Activated effector memory CD4-positive, alpha-beta T cell treated with anti-CD3 and anti-CD28 coated beads, Interleukin-2, amount 50 U/mL, for 16 hours (primary cell): ENCODE measurements around the gene SH3BP4.

Experiments
- DNase-seq: peaks from one replicate; pipeline ENCODE4 v3.0.0-alpha.2; 2020

The SH3BP4 gene

DNA sequence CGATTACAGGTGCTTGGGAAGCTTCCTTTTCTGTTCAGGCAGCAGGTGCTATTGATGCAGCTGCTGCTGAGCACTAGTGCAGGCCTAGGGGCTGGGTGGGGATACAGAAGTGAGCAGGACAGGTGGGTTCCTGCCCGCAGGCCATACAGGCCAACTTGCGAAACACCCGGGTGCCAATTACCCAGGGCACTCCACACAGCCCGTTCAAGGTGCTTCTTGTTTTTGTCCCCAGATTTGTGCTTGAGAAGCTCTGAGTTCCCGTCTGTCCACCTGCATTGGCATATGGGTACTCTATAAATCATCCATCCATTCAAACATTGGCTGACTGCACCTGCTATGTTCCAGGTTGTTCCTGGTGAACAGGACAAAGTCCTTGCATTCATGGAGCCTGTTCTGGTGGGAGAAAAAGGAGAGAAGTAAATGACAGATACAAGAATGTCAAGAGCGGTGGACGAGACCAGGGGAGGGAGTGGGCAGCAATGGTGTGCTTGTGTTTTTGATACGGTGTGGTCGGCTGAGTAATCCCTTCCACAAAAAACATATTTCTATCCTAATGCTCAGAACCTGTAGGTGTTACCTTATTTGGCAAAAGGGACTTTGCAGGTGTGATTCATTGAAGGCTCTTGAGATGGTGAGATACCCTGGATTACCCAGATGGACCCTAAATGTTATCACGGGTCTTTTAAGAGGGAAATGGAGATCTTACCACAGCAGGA, 31.4 kb downstream of the SH3BP4 start:
- DNase-seq = no peak

DNA sequence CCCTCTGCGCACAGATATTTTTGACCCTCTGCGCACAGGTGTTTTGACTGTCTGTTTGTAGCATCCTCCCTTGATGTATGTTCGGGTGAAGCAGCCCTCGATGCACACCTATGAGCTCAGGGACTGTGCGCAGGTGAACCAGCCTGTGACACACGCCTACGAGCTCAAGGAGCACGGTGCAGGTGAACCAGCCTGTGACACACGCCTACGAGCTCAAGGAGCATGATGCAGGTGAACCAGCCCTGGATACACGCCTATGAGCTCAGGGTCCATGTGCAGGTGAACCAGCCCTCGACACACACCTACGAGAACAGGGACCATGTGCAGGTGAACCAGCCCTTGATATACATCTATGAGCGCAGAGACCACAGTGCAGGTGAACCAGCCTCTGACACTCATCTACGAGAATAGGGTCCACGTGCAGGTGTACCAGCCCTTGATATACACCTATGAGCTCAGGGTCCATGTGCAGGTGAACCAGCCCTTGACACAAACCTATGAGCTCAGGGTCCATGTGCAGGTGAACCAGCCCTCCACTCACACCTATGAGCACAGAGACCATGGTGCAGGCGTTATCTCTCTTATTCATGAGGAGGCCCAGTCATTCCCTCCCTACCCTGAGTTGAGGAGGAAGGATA, 33.9 kb downstream of the SH3BP4 start:
- DNase-seq = no peak

DNA sequence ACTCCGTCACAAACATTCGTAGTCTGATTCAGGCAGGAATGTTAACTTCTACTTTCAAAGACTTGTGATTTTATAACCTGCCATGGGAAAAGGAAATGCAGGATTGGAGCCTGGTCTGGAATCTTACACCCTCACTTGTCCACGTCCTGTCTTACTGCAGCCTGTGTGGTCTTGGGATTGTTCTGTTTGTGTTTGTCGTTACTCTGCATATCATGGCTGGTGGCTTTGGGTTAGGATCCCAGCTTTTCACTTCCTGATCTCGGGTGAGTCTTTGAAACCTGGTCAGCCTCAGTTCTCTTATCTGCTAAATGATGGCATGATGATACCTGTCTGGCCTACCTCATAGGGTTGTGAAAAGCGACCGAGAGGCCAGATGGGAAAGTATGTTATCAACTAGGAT, 34.6 kb downstream of the SH3BP4 start:
- no peak for DNase-seq

DNA sequence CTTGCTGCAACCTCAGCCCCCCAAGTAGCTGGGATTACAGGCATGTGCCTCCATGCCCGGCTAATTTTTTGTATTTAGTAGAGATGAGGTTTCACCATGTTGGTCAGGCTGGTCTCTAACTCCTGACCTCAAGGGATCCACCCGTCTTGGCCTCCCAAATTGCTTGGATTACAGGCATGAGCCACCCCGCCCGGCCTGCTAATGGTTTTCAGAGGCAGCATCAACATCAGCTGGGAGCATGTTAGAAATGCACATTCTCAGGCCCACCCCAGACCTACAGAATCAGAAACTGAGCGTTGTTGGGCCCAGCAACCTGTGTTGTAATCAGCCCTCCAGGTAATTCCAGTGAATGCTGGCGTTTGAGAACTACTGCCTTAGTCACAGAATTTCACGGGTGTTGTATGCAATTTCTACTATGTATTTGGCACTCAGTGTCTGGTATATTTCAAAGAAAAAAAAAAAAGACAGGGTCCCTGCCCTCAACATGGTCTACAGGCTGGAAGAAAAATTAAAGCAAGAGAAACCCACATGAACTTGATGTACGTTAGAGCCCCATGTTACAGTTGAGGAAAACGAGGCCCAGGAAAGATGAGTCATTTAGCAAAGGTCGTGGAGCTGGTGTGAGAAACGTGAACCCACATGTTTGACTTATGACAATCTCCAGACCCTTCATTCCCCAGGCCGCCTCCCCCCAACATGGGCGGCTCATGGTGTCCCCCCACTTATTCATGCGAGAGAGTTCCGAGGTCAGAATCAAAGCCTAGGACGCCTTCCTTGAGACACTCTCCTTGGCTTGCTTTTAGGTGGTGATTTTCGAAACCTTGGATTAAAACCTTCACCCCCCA, 35.3 kb downstream of the SH3BP4 start:
- DNase-seq = no peak

DNA sequence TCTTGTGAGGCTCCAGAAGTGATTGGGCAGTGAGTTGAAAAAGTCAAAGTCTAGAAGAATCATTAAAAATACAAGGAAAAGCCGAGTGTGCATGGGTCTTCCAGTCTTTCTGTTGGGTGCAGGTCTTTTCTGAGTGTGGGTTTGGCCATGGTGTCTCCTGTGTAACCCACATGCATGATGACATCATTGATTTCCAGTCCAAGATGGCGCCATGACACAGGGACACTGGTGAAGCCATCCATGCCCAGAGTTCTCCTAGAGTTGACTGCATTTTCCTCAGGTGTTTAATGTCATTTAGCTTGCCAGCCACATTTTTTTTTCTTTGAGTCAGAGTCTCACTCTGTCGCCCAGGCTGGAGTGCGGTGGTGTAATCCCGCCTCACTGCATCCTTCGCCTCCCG, 35.9 kb downstream of the SH3BP4 start:
- DNase-seq = no peak

DNA sequence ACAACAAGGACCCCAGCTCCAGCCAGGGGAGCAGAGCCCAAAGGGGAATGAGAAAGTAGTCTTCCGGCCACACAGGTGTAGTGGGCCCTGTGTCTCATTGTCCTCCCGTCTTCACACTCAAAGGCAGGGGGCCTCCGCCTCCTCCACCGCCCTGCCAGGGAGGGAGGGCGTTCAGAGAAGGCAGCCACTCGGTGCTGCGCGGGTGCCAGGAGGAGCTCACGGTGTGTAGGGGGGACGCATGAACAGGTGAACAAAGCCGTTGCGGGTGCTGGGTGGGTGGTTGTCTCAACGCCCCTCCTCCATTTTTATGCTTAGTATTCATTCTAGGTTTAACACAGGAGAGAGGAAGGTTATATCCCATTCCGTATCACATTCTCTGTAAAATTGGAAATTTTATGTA, 36.7 kb downstream of the SH3BP4 start:
- DNase-seq = no peak

DNA sequence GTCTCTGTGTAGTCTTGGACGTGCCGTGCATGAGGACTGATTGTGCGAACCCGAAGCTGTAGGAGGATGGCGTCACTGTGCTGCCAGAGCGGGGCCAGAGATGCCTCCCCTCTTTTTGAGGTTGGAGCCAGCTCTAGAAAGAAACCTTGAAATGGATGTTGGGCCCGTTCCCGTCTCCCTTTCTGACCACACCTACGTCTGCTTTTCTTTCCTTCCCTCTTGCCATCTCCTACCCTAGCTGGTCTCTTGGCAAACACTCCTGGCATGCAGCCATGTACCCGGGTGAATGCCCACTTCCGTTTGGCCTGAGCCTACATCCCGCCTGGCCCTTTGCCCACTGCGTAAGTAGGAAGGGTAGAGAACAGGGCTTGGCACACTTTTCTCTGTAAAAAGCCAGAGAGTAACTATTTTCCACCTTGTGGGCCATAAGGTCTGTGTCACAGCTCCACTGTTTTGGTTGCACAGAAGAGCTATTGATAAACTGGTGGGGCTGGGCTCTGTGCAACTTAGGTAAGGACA, 37.4 kb downstream of the SH3BP4 start:
- DNase-seq = no peak

DNA sequence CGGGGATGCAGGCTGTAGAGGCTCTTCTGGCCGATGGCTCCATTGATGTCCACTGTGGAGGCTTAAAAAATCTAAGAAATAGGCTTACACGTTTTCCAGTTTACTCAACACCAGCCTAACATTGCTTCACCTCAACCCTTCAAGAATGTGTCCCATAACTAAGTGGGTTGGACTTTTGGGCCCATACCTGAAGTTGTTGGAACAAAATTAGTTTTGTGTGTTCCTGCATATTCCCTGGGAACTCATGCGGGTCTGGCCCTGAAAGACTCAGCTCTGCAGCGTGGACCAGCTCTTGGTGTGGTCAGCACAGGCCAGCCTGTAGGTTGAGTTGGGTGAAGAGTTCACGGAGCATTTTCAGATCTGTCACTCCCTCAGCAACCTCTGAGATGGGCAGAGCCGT, 38.5 kb downstream of the SH3BP4 start:
- no peak for DNase-seq

DNA sequence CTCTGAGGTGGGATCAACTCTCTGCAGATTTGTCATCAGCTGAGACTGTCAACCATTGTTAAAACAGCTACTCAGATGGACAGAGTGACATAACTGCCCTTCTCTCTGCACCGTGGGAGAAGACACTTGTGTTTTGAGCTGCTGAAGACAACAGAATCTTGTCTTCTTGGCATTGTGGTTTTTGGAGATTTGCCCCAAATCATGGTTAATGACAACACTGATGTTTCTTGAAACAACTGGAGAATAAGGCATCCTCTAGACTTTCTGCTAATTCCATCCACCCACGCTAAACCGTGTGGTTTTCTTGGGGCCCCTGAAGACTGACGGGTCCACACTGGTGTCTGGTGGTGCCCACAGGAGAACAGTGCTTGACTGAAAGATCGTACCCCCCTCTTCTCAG, 39.5 kb downstream of the SH3BP4 start:
- no peak for DNase-seq

DNA sequence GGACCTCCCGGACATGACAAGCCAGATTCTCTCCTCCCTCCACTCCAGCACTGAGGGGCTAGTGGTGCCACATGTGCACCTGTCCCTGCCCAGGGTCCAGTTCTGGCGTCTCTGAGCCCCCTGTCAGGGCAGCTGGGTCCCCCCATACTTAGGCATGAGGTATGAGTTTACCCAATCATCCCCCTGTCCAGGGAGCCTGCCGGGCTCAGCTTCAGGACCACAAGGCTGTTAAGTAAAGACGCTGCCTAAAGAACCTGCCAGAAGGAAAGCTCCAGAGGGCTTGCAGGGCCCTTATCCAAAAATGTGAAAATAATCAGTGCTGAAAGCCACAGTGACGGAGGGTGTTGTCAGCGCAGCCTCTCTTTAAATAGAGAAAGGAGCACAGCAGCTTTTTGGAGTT, 40.0 kb downstream of the SH3BP4 start:
- no peak for DNase-seq

DNA sequence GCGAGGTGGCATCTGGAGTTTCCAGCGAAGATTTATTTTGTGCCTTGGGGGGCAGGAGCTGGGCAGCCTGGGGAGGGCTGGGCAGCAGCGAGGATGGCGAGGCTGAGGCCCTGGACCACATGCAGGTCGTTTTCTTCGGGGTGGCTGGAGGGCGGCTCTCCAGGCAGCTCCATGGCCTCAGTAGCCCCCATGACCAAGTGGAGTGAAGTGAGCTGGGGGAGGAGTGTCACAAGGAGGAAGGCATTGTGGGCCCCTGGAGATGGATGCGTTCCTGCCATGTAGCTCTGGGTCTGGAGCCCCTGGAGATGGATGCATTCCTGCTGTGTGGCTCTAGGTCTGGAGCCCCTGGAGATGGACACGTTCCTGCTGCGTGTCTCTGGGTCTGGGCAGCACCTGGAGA, 40.4 kb downstream of the SH3BP4 start:
- no peak for DNase-seq

DNA sequence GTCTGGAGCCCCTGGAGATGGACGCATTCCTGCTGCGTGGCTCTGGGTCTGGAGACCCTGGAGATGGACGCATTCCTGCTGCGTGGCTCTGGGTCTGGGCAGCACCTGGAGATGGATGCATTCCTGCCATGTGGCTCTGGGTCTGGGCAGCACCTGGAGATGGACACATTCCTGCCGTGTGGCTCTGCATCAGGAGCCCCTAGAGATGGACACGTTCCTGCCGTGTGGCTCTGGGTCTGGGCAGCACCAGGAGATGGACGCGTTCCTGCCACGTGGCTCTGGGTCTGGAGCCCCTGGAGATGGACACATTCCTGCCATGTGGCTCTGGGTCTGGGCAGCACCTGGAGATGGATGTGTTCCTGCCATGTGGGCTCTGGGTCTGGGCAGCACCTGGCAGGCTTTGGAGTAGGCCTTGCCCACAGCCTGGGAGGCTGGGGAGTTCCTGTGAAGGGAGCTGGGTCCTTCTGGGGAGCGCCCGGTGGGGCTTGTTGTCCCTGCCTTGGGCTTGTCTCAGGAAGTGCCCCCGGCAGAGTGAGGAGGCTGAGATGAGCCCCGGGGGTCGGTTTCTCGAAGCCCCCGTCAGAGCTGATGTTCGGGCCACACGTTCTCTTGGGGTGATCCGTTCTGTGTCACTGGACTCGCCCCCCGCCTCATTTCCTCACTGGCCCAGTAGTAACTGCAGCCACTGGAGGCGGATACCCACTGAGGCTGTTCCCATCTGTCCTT, 41.0 kb downstream of the SH3BP4 start:
- no peak for DNase-seq

DNA sequence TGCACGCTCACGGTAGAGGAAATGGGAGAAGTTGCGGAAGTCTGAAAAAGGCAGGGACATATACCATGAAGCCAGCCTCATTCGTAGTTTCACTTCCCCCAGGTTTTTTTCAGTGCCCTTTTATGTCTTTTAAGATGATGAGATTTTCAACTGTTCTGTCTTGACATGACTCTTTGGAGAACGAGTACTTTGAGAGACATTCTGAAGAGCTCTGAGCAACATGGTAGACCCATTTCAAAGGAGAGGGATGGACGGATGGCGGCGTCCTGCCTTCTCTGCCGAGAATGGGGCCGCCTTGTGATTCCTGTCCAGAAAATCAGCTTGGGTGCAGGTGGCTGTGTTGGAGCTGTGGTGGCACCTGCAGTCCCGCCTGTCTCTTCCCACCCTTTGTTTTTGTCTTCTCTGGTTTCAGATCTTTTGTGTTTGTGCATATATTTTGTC, 41.7 kb downstream of the SH3BP4 start:
- DNase-seq = no peak

DNA sequence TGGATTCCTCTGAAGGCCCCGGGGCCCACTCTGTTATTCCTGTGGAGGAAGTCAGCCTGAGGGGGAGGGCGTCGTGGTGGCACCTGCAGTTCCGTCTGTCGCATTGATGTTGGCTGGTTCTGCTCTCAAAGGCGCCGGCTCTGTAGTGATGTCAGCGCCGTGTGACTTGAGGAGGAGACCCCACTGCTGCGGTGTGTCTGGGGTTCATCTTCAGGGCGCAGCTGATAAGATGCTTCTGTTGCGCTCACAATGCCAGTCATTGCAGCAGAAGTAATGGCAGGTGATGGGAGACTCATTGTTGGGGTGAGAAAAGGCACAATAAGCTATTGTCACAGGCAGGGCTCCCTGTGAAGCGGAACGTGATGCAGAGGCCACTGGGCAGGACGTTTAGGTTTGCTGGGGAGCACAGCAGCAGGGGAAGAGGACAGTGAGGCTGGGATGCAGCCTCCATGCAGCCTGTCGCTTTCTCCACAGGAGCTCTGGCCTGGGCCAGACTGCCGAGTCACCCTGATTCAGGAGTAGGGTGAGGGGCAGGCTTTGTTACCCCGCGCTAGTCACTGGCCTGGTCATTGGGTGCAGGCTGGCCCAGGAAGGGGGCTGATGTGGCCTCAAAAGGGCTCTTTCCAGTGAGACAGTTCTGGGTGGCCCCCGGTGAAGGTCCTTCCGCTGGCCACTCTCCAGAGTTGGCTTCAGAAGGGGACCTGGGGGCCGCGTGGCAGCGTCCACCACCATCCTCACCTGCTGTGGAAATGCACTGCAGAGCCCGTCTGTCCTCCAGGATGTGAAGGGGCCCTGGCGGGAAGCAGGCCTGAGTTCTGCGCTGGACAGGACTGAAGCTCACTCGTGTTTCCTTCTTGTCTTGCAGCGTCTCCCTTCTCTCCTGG, 42.9 kb downstream of the SH3BP4 start:
- DNase-seq = no peak

DNA sequence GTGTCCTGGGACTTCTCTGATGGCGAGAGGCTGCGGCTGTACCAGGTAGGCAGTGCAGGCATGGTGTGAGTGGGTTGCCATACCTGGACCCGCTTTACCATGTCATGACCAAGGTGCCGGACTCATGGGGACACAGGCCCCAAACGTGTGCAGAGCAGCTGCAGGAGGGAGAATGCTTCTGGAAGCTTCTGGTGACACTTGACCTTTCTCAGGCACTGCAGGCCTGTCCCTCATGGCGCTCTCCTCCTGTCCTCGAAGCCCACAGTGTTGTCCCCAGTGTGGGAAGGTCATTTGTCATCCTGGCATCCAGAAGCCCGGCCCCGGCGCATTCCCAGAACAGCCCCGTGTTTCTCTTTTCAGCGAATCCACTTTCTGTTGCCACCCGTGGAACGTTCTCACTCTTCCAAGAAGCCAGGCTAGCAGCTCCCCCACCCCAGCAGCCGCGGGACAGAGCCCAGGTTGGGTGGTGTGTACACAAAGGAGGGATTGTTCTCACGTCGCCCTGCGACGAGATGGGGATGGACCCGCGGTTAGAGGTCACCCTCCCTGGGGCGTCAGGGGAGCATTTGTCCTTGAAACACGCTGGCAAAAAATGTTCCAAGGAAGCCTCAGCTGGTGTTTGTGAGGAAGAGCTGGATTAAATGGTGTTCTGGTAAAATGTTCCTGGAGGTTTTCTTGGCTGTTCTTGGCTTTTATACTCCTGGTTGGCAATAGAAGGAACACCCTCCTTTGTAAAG, 43.7 kb downstream of the SH3BP4 start:
- DNase-seq = no peak

DNA sequence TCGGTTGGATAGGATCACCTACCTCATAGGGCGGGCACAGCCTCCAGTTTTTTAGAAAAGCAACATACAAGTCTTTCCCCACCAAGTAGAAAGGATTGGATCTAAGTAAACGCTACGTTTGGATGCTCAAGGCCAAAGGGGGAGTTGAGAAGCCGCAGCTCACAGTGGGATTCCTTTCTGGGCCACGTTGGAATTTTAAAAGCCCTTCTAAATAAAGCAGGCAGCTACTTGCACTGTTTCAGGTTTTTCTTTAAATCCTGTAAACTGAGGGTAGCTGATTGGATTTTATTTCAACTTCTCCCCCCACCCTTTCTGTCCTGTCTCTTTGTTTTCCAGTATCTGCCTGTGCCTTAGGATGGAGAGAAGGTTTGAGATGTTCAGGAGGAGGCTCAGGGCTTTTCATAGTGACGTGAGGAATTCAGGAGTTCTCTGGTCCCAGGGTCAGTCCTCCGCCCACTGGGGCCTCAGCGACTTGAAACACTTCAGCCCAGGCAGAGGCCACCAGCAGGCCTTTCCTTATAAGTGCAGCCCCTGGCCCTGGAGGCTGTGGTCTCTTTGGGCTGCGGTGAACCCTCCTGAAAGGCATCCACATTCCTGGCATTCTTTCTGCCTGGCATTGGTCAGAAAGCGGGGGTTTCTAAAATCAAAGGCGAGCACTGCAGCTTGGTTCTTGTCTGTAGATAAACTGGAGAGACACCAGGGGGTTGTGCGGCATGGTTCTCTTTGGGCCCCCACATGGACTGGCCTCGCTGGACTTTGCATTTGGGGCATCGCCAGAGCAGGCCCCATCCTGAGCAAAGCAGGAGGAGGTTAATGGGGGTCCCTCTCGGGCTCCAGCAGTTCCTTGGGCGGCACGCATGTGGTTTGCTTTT, 44.5 kb downstream of the SH3BP4 start:
- no peak for DNase-seq

DNA sequence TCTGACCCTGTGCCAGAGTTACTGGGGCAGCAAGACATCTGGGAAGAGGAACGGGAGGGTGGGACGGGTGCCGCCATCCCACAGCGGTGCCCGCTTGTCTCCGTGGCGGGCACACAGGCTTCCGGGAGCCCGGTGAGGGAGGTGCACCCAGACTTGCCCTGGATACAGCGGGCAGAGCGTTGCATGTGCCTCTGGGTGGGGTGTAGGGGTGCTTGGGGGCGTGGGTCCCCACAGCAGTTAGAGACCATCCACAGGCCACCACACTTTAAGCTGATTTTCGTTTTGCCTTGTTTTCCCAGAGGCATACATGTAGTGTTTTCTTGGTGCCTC, 45.1 kb downstream of the SH3BP4 start:
- DNase-seq = no peak

DNA sequence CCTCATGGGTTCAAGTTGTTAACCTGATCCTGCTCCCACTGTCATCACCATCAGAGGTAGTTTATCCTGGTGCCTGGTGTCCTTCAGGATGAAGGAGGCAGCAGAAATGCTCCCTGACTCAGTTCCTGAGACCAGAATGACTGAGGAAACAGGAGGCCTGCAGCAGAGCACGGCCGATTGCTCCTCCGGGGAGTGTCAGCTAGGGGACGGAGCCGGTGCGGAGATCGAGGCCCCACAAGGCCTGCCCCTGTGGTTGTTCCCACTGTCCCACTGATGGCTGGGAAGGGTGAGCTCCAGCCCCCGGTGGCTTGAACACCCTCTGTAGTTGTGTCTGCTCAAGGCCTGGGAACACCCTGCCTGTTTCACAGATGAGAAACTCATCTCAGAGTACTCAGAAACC, 45.6 kb downstream of the SH3BP4 start:
- no peak for DNase-seq

DNA sequence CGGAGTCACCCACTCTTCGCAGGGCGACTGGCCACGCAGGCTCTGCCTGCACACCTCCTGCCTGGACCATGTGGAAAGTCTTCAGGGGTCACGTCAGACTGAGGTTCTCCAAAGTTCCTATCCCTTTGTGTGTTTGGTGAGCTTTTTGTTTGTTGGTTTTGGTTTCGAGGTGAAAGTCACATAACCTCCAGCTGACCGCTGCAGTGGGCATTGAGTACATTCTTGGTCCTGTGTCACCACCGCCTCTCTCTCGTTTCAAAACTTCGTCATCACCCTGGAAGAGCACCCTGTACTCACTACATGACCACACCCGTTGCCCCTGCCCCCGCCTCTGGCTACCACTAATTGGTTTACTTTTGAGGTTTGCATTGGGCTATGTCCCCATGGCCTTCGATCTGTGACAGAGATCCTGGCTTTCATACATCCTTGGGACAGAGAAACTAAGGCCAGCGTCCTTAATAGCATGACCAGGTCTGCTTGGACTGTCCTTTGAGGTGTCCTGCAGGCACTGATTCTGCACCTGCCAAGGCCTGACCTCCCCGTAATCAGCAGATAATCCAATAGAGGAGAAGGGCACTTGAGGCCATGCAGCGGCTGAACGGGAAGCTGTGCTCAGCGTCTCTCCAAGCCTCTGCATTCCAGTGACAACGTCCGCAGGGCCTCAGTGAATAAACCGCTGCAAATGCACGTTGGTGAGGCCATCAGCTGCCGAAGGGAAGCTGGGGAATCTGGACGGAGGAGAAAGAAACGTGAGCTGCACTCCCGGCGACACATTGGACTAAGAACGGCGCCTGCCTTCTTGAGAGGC, 46.8 kb downstream of the SH3BP4 start:
- no peak for DNase-seq
